ENCODE results near the gene PRKCE. TPM values are rescaled to one million over a fixed set of nuclear protein-coding genes. Genes with fewer than 3 reads are reported as not detected.

PRKCE gene
- total and polyA plus RNA-seq, 2 donors (not counting 1 experiment from before 2014, with no cell fraction given), result 14.1 to 19.0 TPM

DNA sequence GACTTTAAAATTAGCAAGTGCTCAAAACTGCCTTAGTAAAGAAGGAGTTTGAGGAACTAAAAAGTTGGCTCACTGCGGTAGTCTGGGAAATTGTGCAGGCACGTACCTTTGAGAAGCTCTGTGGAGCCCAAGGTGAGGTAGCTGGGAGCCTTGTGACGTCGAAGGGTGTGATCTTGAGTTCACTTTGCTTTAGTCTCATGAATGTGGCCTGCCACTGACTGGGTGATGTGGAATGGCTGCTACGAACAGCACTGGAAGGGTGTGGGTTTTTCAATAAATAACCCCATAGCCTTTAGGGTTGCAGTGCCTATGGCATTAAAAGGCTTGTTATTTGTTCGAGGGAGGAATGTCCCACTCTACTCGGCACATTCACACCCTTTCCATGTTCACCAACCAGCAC, 312.3 kb downstream of the PRKCE start:
- no peak overlapping the region for H3K4me3 ChIP-seq (replicated peaks in 1 of 4; ENCODE audit: control extremely low read depth in 1 of 4, insufficient read depth in 1 of 4, low read depth in 3 of 4, low read length in 4 of 4)
- H2AFZ ChIP-seq (ENCODE audit: low read length), result no peak overlapping the region
- H4K20me1 ChIP-seq (ENCODE audit: control insufficient read depth, extremely low read depth, insufficient read depth, low read length), result no peaks in the 10 kb centered on the region
- no peaks in the 10 kb centered on the region for H3K27me3 ChIP-seq (ENCODE audit: control insufficient read depth, insufficient read depth, low read length)
- H3K9ac ChIP-seq (ENCODE audit: insufficient read depth, low read length), result no peak overlapping the region
- H3K4me1 ChIP-seq (ENCODE audit: control insufficient read depth, extremely low read depth, insufficient read depth, low read length), result peaks cover 25% of the 10 kb centered on the region
- H3K36me3 ChIP-seq (ENCODE audit: control insufficient read depth, insufficient read depth, low read length), result no peaks in the 10 kb centered on the region
- no peak for DNase-seq (ENCODE audit: low read depth in 2 of 2)
- TF ChIP-seq, protein P1, sequence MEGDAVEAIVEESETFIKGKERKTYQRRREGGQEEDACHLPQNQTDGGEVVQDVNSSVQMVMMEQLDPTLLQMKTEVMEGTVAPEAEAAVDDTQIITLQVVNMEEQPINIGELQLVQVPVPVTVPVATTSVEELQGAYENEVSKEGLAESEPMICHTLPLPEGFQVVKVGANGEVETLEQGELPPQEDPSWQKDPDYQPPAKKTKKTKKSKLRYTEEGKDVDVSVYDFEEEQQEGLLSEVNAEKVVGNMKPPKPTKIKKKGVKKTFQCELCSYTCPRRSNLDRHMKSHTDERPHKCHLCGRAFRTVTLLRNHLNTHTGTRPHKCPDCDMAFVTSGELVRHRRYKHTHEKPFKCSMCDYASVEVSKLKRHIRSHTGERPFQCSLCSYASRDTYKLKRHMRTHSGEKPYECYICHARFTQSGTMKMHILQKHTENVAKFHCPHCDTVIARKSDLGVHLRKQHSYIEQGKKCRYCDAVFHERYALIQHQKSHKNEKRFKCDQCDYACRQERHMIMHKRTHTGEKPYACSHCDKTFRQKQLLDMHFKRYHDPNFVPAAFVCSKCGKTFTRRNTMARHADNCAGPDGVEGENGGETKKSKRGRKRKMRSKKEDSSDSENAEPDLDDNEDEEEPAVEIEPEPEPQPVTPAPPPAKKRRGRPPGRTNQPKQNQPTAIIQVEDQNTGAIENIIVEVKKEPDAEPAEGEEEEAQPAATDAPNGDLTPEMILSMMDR (conservative IDR thresholded peaks at IDR 0.05 in 1 of 2, IDR thresholded peaks at IDR 0.05 in 1 of 2; ENCODE audit: low read depth in 1 of 2, low read length in 2 of 2), result no peak
- TF ChIP-seq EZH2 (IDR thresholded peaks at IDR 0.05; ENCODE audit: low read length, missing control alignments), result no peak
- no peaks in the 10 kb centered on the region for H3K79me2 ChIP-seq (ENCODE audit: control insufficient read depth, insufficient read depth, low read length)
- peak overlapping the region; percentile 15 for H3K27ac ChIP-seq (ENCODE audit: insufficient read depth, low read length)
- no peak overlapping the region for H3K4me2 ChIP-seq (ENCODE audit: extremely low read depth, insufficient read depth, low read length)
- H3K9me3 ChIP-seq (ENCODE audit: control insufficient read depth, insufficient read depth, low read depth, low read length), result no peaks in the 10 kb centered on the region

DNA sequence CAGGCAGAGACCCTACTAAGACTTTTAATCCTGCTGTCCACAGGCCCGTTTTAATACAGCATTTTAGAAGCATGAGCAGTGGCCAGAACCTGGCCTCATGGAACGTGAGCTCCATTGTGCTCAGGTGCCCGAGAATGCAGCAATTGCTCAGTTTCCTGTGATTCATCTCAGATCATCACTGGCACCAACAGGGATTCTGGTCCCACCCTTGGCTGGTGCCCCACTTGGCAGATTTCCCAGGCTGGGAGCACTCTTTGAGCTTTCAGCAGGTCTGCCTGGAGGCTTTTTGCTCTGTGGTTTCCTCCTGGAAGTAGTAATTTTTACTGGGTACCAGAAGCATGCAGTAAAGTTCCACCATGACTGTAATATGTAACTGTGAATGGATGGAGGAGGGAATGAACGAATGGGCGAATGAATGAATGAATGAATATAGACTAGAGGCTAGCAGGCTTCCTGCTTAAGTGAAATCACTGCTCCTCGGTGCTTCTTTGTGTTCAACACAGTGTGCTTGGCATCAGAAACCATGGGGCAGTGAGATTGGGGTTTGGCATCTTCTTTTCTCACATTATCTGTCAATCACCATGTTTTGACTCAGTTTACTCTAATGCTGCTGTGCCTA, 312.9 kb downstream of the PRKCE start:
- Histone ChIP-seq H3K27ac (ENCODE audit: insufficient read depth, low read length) (peak overlapping the region; percentile 19), H3K79me2 (ENCODE audit: control insufficient read depth, insufficient read depth, low read length) (no peaks in the 10 kb centered on the region), H3K4me3 (replicated peaks in 1 of 4; ENCODE audit: control extremely low read depth in 1 of 4, insufficient read depth in 1 of 4, low read depth in 3 of 4, low read length in 4 of 4) (no peak overlapping the region), H2AFZ (ENCODE audit: low read length) (no peak overlapping the region), H3K36me3 (ENCODE audit: control insufficient read depth, insufficient read depth, low read length) (no peaks in the 10 kb centered on the region), H3K9me3 (ENCODE audit: control insufficient read depth, insufficient read depth, low read depth, low read length) (no peaks in the 10 kb centered on the region), H3K4me1 (ENCODE audit: control insufficient read depth, extremely low read depth, insufficient read depth, low read length) (peaks cover 28% of the 10 kb centered on the region), H3K27me3 (ENCODE audit: control insufficient read depth, insufficient read depth, low read length) (no peaks in the 10 kb centered on the region), H3K4me2 (ENCODE audit: extremely low read depth, insufficient read depth, low read length) (peak overlapping the region; percentile 26), H4K20me1 (ENCODE audit: control insufficient read depth, extremely low read depth, insufficient read depth, low read length) (no peaks in the 10 kb centered on the region), H3K9ac (ENCODE audit: insufficient read depth, low read length) (no peak overlapping the region)
- peak; percentile 86 to 90 for DNase-seq (ENCODE audit: low read depth in 2 of 2)
- TF ChIP-seq EZH2 (IDR thresholded peaks at IDR 0.05; ENCODE audit: low read length, missing control alignments), result no peak
- TF ChIP-seq, protein P1 (conservative IDR thresholded peaks at IDR 0.05 in 1 of 2, IDR thresholded peaks at IDR 0.05 in 1 of 2; ENCODE audit: low read depth in 1 of 2, low read length in 2 of 2), result no peak

- peak overlapping the region; percentile 19 for H3K27ac ChIP-seq (ENCODE audit: insufficient read depth, low read length)
- DNase-seq (ENCODE audit: low read depth in 2 of 2), result no peak
- H3K4me1 ChIP-seq (ENCODE audit: control insufficient read depth, extremely low read depth, insufficient read depth, low read length), result peaks cover 29% of the 10 kb centered on the region
- H3K27me3 ChIP-seq (ENCODE audit: control insufficient read depth, insufficient read depth, low read length), result no peaks in the 10 kb centered on the region
- no peaks in the 10 kb centered on the region for H3K36me3 ChIP-seq (ENCODE audit: control insufficient read depth, insufficient read depth, low read length)
- no peak overlapping the region for H3K4me3 ChIP-seq (replicated peaks in 1 of 4; ENCODE audit: control extremely low read depth in 1 of 4, insufficient read depth in 1 of 4, low read depth in 3 of 4, low read length in 4 of 4)
- no peaks in the 10 kb centered on the region for H3K79me2 ChIP-seq (ENCODE audit: control insufficient read depth, insufficient read depth, low read length)
- H4K20me1 ChIP-seq (ENCODE audit: control insufficient read depth, extremely low read depth, insufficient read depth, low read length), result no peaks in the 10 kb centered on the region
- H2AFZ ChIP-seq (ENCODE audit: low read length), result no peak overlapping the region
- TF ChIP-seq, protein P1 (conservative IDR thresholded peaks at IDR 0.05 in 1 of 2, IDR thresholded peaks at IDR 0.05 in 1 of 2; ENCODE audit: low read depth in 1 of 2, low read length in 2 of 2), result no peak
- no peak for TF ChIP-seq EZH2 (IDR thresholded peaks at IDR 0.05; ENCODE audit: low read length, missing control alignments)
- H3K4me2 ChIP-seq (ENCODE audit: extremely low read depth, insufficient read depth, low read length), result no peak overlapping the region
- H3K9ac ChIP-seq (ENCODE audit: insufficient read depth, low read length), result no peak overlapping the region
- no peaks in the 10 kb centered on the region for H3K9me3 ChIP-seq (ENCODE audit: control insufficient read depth, insufficient read depth, low read depth, low read length)
Measured at GRCh38 chr2:45964906-45965305, 313.4 kb downstream of the PRKCE start.

All from fibroblast of lung (primary cell).